H9 (cell line): ENCODE measurements around the gene ABCG4. TPM values are rescaled to one million over a fixed set of nuclear protein-coding genes. Genes with fewer than 3 reads are reported as not detected.
A peak's percentile ranks its signal among the peaks of the same experiment; 100 is the strongest.

Experiments
- DNase-seq: peaks from one replicate; pipeline ENCODE4 v3.0.0-alpha.2; 2017
- H2AFZ ChIP-seq: one replicate; pipeline ENCODE4 v1.6.1; 2013; ENCODE audit warnings: mild to moderate bottlenecking, low read length, control low read depth, moderate library complexity
- H2AK5ac ChIP-seq: 2 replicates; pipeline ENCODE4 v1.6.1; 2013; ENCODE audit warnings: low read length, control low read depth, mixed read lengths; ENCODE audit not compliant: insufficient read length
- H2BK120ac ChIP-seq: one replicate; pipeline ENCODE4 v1.6.1; 2013; ENCODE audit warnings: low read depth, mild to moderate bottlenecking, low read length, control low read depth, inconsistent platforms; ENCODE audit not compliant: poor library complexity, severe bottlenecking
- H2BK12ac ChIP-seq: 2 replicates; pipeline ENCODE4 v1.6.1; 2013; ENCODE audit warnings: low read length, control low read depth, mixed read lengths, low read depth; ENCODE audit not compliant: insufficient read length
- H2BK15ac ChIP-seq: 2 replicates; pipeline ENCODE4 v1.6.1; 2013; ENCODE audit warnings: low read depth, low read length, control low read depth
- H2BK20ac ChIP-seq: one replicate; pipeline ENCODE4 v1.6.1; 2013; ENCODE audit warnings: low read depth, mild to moderate bottlenecking, low read length, control low read depth, inconsistent platforms; ENCODE audit not compliant: poor library complexity, severe bottlenecking
- H2BK5ac ChIP-seq: 2 replicates; pipeline ENCODE4 v1.6.1; 2013; ENCODE audit warnings: low read length, control low read depth, mixed read lengths; ENCODE audit not compliant: insufficient read length
- H3K14ac ChIP-seq: 2 replicates; pipeline ENCODE4 v1.6.1; 2013; ENCODE audit warnings: low read length, control low read depth; ENCODE audit not compliant: insufficient read depth
- H3K18ac ChIP-seq: 2 replicates; pipeline ENCODE4 v1.6.1; 2013; ENCODE audit warnings: low read depth, mild to moderate bottlenecking, mixed read lengths, low read length, control low read depth; ENCODE audit not compliant: insufficient read length
- H3K23ac ChIP-seq: 2 replicates; pipeline ENCODE4 v1.6.1; 2013; ENCODE audit warnings: low read length, control low read depth, mixed read lengths, low read depth; ENCODE audit not compliant: insufficient read length
- H3K23me2 ChIP-seq: 2 replicates; pipeline ENCODE4 v1.6.1; 2013; ENCODE audit warnings: low read depth, mild to moderate bottlenecking, mixed read lengths, low read length, control low read depth; ENCODE audit not compliant: insufficient read length, poor library complexity, severe bottlenecking
- H3K27ac ChIP-seq: 2 replicates; pipeline ENCODE4 v1.5.1; 2013; ENCODE audit warnings: low read length, control low read depth, mixed read lengths, low read depth; ENCODE audit not compliant: insufficient read length
- H3K27me3 ChIP-seq: 2 replicates; pipeline ENCODE4 v1.6.1; 2013; ENCODE audit warnings: low read length, control low read depth, inconsistent platforms; ENCODE audit not compliant: insufficient read depth
- H3K4ac ChIP-seq: 2 replicates; pipeline ENCODE4 v1.6.1; 2013; ENCODE audit warnings: low read depth, mild to moderate bottlenecking, control low read depth, inconsistent platforms, low read length, moderate library complexity
- H3K4me1 ChIP-seq: 2 replicates; pipeline ENCODE4 v1.6.1; 2013; ENCODE audit warnings: low read length, control low read depth, inconsistent platforms; ENCODE audit not compliant: insufficient read depth
- H3K4me2 ChIP-seq: 2 replicates; pipeline ENCODE4 v1.6.1; 2013; ENCODE audit warnings: low read length, control low read depth, mixed read lengths; ENCODE audit not compliant: insufficient read length, insufficient read depth
- H3K56ac ChIP-seq: 2 replicates; pipeline ENCODE4 v1.6.1; 2013; ENCODE audit warnings: low read depth, mild to moderate bottlenecking, mixed read lengths, low read length, control low read depth; ENCODE audit not compliant: insufficient read length
- H3K79me1 ChIP-seq: 2 replicates; pipeline ENCODE4 v1.6.1; 2013; ENCODE audit warnings: low read depth, mild to moderate bottlenecking, moderate library complexity, low read length, control low read depth, inconsistent platforms; ENCODE audit not compliant: insufficient read depth, poor library complexity, severe bottlenecking
- H3K79me2 ChIP-seq: 2 replicates; pipeline ENCODE4 v1.6.1; 2013; ENCODE audit warnings: low read length, control low read depth, inconsistent platforms; ENCODE audit not compliant: insufficient read depth
- H3K9ac ChIP-seq: 2 replicates; pipeline ENCODE4 v1.6.1; 2013; ENCODE audit warnings: low read length, control low read depth, mixed read lengths; ENCODE audit not compliant: insufficient read length; ENCODE audit errors: extremely low read depth
- H3K9me3 ChIP-seq: one replicate; pipeline ENCODE4 v1.6.1; 2013; ENCODE audit warnings: low read depth, low read length, inconsistent platforms; ENCODE audit not compliant: control insufficient read depth
- H3T11ph ChIP-seq: one replicate; pipeline ENCODE4 v1.6.1; 2013; ENCODE audit warnings: mild to moderate bottlenecking, low read length, control low read depth, inconsistent platforms
- H4K20me1 ChIP-seq: one replicate; pipeline ENCODE4 v1.6.1; 2013; ENCODE audit not compliant: control insufficient read depth, insufficient read length, insufficient read depth
- H4K5ac ChIP-seq: 2 replicates; pipeline ENCODE4 v1.6.1; 2013; ENCODE audit warnings: low read depth, mild to moderate bottlenecking, mixed read lengths, low read length, control low read depth; ENCODE audit not compliant: insufficient read length
- H4K8ac ChIP-seq: replicated peaks from 2 replicates; pipeline ENCODE4 v1.6.1; 2013; ENCODE audit warnings: low read length, control low read depth, mixed read lengths, low read depth; ENCODE audit not compliant: insufficient read length
- H4K91ac ChIP-seq: 2 replicates; pipeline ENCODE4 v1.6.1; 2013; ENCODE audit warnings: low read depth, mild to moderate bottlenecking, moderate library complexity, mixed read lengths, low read length, control low read depth; ENCODE audit not compliant: insufficient read length
- H3K27ac Mint-ChIP-seq, 3 experiments: 2 replicates in 2 of 3; 3 replicates in 1 of 3; pipeline ENCODE4 v1.8.0; 2020 to 2021; ENCODE audit warnings: mixed read lengths in 3 of 3, mild to moderate bottlenecking in 1 of 3, moderate library complexity in 1 of 3
- H3K27me3 Mint-ChIP-seq: 2 replicates; pipeline ENCODE4 v1.8.0; 2021; ENCODE audit warnings: low read depth, mild to moderate bottlenecking, moderate library complexity, mixed read lengths
- H3K36me3 Mint-ChIP-seq, 3 experiments: 2 replicates in 2 of 3; 3 replicates in 1 of 3; pipeline ENCODE4 v1.8.0; 2020 to 2021; ENCODE audit warnings: low read depth in 3 of 3, mixed read lengths in 3 of 3; ENCODE audit not compliant: insufficient read depth in 1 of 3
- H3K4me1 Mint-ChIP-seq, 2 experiments: 2 replicates each; pipeline ENCODE4 v1.8.0; 2020; ENCODE audit warnings: mixed read lengths in 2 of 2
- H3K4me3 Mint-ChIP-seq, 2 experiments: 2 replicates in 1 of 2; 3 replicates in 1 of 2; pipeline ENCODE4 v1.8.0; 2020 to 2021; ENCODE audit warnings: mild to moderate bottlenecking in 2 of 2, mixed read lengths in 2 of 2, moderate library complexity in 1 of 2
- H3K9me3 Mint-ChIP-seq, 2 experiments: 2 replicates in 1 of 2; 3 replicates in 1 of 2; pipeline ENCODE4 v1.8.0; 2020; ENCODE audit warnings: mild to moderate bottlenecking in 2 of 2, mixed read lengths in 2 of 2, moderate library complexity in 1 of 2
- CTCF ChIP-seq: fragments of 200-600 bp; sonication (generic); conservative IDR thresholded peaks from 3 replicates; pipeline ENCODE4 v1.8.0; 2021; ENCODE audit warnings: antibody characterized with exemption, mild to moderate bottlenecking
- WGBS: extraction: QIAGEN DNeasy Blood & Tissue Kit; methylation state at CpG from one replicate; pipeline ENCODE4 v1.1.7; 2013; ENCODE audit warnings: missing lambda C conversion rate, low lambda C conversion rate, mixed read lengths; ENCODE audit not compliant: insufficient read length; ENCODE audit errors: extremely low coverage; 5-methylcytosine and 5-hydroxymethylcytosine counted together
- total RNA-seq: library from RNA; stranded (reverse); gene quantifications from 2 replicates; pipeline ENCODE4 v1.2.1, GENCODE V29; 2021

ABCG4 gene
- total RNA-seq, 1 experiment from 2014 or later, result 1.2 TPM

GRCh38 chr11:119172513-119172912 lies 23.7 kb downstream of the ABCG4 start:
- Histone ChIP-seq H3K4me1 (no peaks in the 10 kb centered on the region), H3K23ac (no peak overlapping the region), H3K4ac (no peak overlapping the region), H3K79me1 (no peaks in the 10 kb centered on the region), H3T11ph (no peak overlapping the region), H3K18ac (no peak overlapping the region), H2BK120ac (no peak overlapping the region), H3K79me2 (no peaks in the 10 kb centered on the region), H2BK12ac (no peak overlapping the region), H3K9me3 (no peaks in the 10 kb centered on the region), H3K56ac (no peak overlapping the region), H3K4me2 (no peak overlapping the region), H4K8ac (no peak overlapping the region), H3K14ac (no peak overlapping the region), H2BK20ac (no peak overlapping the region), H2BK5ac (no peak overlapping the region), H2AK5ac (no peak overlapping the region), H4K20me1 (no peaks in the 10 kb centered on the region), H4K91ac (no peak overlapping the region), H2AFZ (no peak overlapping the region), H3K27ac (no peak overlapping the region), H3K23me2 (peaks cover 2% of the 10 kb centered on the region), H2BK15ac (no peak overlapping the region), H3K9ac (no peak overlapping the region), H3K27me3 (no peaks in the 10 kb centered on the region), H4K5ac (no peak overlapping the region)
- WGBS, result no CpG with 5 or more reads among the region's 2 CpGs
- Mint-ChIP-seq H3K9me3 (peaks cover 0 to 3% of the 10 kb centered on the region in 2 experiments; a peak in 1 of 5 replicates), H3K4me3 (0 out of 5 replicates have a peak overlapping the region, but pooled peaks of 1 of the 2 experiments have one; percentile 3), H3K27me3 (no peaks in the 10 kb centered on the region; the same call in 1 of the 2 replicates), H3K4me1 (peaks cover 19 to 20% of the 10 kb centered on the region in 2 experiments), H3K27ac (peak overlapping the region in 1 of 3 experiments; percentile 20; a peak in 1 of 7 replicates), H3K36me3 (peaks cover 0 to 25% (median 12%) of the 10 kb centered on the region in 3 experiments; a peak in 5 of 7 replicates)
- TF ChIP-seq CTCF, result no peak
- DNase-seq, result no peak
